ENCODE data around the gene MAZ.

DNA sequence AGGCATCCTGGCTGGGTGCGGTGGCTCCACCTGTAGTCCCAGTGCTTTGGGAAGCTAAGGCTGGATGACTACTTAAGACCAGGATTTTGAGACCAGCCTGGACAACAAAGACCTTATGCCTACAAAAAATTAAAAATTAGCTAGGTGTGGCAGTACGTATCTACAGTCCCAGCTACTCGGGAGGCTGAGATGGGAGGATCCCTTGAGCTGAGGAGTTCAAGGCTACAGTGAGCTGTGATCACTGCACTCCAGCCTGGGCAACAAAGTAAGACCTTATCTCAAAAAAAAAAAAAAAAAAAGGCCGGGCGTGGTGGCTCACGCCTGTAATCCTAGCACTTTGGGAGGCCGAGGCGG, 20.0 kb downstream of the MAZ start:
- TF ChIP-seq, protein P1, sequence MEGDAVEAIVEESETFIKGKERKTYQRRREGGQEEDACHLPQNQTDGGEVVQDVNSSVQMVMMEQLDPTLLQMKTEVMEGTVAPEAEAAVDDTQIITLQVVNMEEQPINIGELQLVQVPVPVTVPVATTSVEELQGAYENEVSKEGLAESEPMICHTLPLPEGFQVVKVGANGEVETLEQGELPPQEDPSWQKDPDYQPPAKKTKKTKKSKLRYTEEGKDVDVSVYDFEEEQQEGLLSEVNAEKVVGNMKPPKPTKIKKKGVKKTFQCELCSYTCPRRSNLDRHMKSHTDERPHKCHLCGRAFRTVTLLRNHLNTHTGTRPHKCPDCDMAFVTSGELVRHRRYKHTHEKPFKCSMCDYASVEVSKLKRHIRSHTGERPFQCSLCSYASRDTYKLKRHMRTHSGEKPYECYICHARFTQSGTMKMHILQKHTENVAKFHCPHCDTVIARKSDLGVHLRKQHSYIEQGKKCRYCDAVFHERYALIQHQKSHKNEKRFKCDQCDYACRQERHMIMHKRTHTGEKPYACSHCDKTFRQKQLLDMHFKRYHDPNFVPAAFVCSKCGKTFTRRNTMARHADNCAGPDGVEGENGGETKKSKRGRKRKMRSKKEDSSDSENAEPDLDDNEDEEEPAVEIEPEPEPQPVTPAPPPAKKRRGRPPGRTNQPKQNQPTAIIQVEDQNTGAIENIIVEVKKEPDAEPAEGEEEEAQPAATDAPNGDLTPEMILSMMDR (IDR thresholded peaks at IDR 0.05; ENCODE audit: insufficient read depth, low read length, poor library complexity, severe bottlenecking), result no peak
- no peak for TF ChIP-seq EZH2phosphoT487 (conservative IDR thresholded peaks at IDR 0.05; ENCODE audit: low read length)

Data from SU-DHL-6 (cell line).